HepG2 (cell line): ENCODE data around the gene DHH. TPM values are rescaled to one million over a fixed set of nuclear protein-coding genes. Genes with fewer than 3 reads are reported as not detected.

Experiments used
- EED ChIP-seq: sonication (generic); formaldehyde crosslinking; IDR thresholded peaks from 2 replicates; pipeline ENCODE4 v1.5.0; 2020; ENCODE audit warnings: mild to moderate bottlenecking, missing genetic modification reagents
- EZH2 ChIP-seq: conservative IDR thresholded peaks from 2 replicates; pipeline ENCODE4 v1.6.1; 2012; ENCODE audit warnings: mild to moderate bottlenecking, low read depth, low read length, moderate library complexity
- GABPA ChIP-seq, 2 experiments: IDR thresholded peaks; 2 replicates each; pipeline ENCODE4 v1.6.1; 2011 to 2016; ENCODE audit warnings: low read depth in 2 of 2, low read length in 1 of 2, missing biosample characterization in 1 of 2, missing genetic modification characterization in 1 of 2
- MTA1 ChIP-seq: sonication (generic); formaldehyde crosslinking; IDR thresholded peaks from 2 replicates; pipeline ENCODE4 v1.4.0; 2020; ENCODE audit warnings: missing genetic modification reagents, mild to moderate bottlenecking, borderline replicate concordance
- MTF2 ChIP-seq: sonication (generic); formaldehyde crosslinking; IDR thresholded peaks from 2 replicates; pipeline ENCODE4 v1.5.0; 2020; ENCODE audit warnings: missing genetic modification reagents, borderline replicate concordance
- polyA plus RNA-seq, 8 experiments: library from polyadenylated mRNA; depleted of rRNA in 3 of 8; stranded (reverse) in 7 of 8; unstranded in 1 of 8; fragments of >200 nt; fragmentation: Illumina TruSeq in 4 of 8; extraction: Trizol in 4 of 8; gene quantifications; 2 replicates each; pipeline versions ENCODE4 v1.2.1 to v1.2.3, GENCODE V29; 2011 to 2016; ENCODE audit warnings: low read depth in 4 of 8, missing spikeins in 1 of 8, mixed read lengths in 1 of 8; ENCODE audit not compliant: insufficient read depth in 1 of 8
- total RNA-seq, 5 experiments: library from RNA; depleted of rRNA; stranded (reverse); fragments of >200 nt; fragmentation: Illumina TruSeq; extraction: Trizol; gene quantifications; 2 replicates each; pipeline ENCODE4 v1.2.3, GENCODE V29; 2016; ENCODE audit warnings: low read depth in 1 of 5
- TF ChIP-seq, protein P1 (sequence below): sonication (generic); formaldehyde crosslinking; IDR thresholded peaks from 2 replicates; pipeline ENCODE4 v1.4.0; 2020; ENCODE audit warnings: missing genetic modification reagents, borderline replicate concordance
- TF ChIP-seq, protein P2 (sequence below): sonication (generic); formaldehyde crosslinking; IDR thresholded peaks from 2 replicates; pipeline ENCODE4 v1.4.0; 2020; ENCODE audit warnings: missing genetic modification reagents
- TF ChIP-seq, protein P3 (sequence below): sonication (generic); formaldehyde crosslinking; IDR thresholded peaks from 2 replicates; pipeline ENCODE4 v1.4.0; 2020; ENCODE audit warnings: missing genetic modification reagents
- TF ChIP-seq, protein P4 (sequence below): IDR thresholded peaks from 2 replicates; pipeline ENCODE4 v1.6.1; 2012; ENCODE audit warnings: low read depth, low read length, improper control_type of control experiment
- TF ChIP-seq, protein P5 (sequence below): sonication (generic); formaldehyde crosslinking; IDR thresholded peaks from 2 replicates; pipeline ENCODE4 v1.5.0; 2020; ENCODE audit warnings: mild to moderate bottlenecking, missing genetic modification reagents, moderate library complexity

The DHH gene
- total and polyA plus RNA-seq, 2 of the 13 experiments (the other 11 are each of a cell fraction or from before 2014, with no cell fraction given), result not detected

DNA sequence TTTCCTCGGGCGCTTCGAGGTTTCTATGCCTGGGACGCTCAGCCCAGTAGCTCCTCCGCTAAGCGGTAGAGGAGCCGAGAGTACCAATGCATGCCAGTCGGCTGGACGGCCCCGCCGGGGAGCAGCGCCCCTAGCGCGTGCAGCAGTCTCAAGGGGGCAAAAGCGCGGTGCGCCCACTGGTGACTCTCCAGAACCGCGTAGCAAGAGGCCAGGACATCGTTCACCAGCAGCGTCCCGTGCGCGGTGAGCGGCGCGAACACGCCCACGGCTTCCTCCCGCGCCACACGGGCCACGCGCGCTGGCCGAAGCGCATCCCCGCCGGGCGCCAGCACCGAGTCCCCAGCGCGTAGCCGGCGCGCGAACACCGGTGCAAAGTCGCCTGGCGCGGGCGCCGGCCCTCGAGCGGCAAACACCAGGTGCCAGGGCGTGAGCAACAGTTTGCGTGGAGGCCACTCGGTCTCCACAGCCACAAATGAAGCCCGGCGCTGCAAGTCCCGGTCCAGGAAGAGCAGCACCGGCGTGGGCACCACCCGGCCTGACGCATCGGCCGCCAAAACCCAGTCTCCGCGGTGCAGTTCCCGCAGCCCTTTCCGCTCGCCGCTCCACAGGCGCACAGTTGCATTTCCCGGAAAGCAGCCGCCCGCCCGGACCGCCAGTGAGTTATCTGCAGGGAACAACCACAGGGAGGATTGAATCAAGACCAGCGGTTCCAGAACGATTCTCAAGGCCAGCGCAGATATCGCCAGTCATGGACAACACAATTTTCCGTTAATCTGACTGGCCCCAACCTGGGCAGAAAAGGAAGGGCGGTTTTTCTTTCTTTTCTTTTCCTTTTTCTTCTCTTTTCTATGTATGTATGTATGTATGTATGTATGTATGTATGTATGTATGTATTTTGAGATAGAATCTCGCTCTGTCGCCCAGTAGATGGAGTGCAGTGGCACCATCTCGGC lies 4.5 kb downstream of the DHH start (continued):
- TF ChIP-seq, protein P1, sequence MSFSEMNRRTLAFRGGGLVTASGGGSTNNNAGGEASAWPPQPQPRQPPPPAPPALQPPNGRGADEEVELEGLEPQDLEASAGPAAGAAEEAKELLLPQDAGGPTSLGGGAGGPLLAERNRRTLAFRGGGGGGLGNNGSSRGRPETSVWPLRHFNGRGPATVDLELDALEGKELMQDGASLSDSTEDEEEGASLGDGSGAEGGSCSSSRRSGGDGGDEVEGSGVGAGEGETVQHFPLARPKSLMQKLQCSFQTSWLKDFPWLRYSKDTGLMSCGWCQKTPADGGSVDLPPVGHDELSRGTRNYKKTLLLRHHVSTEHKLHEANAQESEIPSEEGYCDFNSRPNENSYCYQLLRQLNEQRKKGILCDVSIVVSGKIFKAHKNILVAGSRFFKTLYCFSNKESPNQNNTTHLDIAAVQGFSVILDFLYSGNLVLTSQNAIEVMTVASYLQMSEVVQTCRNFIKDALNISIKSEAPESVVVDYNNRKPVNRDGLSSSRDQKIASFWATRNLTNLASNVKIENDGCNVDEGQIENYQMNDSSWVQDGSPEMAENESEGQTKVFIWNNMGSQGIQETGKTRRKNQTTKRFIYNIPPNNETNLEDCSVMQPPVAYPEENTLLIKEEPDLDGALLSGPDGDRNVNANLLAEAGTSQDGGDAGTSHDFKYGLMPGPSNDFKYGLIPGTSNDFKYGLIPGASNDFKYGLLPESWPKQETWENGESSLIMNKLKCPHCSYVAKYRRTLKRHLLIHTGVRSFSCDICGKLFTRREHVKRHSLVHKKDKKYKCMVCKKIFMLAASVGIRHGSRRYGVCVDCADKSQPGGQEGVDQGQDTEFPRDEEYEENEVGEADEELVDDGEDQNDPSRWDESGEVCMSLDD (CRISPR knock-in tag), result no peak
- TF ChIP-seq MTF2 (CRISPR knock-in tag) (peak; percentile 80), EZH2 (0 out of 2 replicates have a peak, but pooled peaks have one; percentile 30), MTA1 (CRISPR knock-in tag) (peak; percentile 38; the same call in 1 of the 2 replicates), EED (CRISPR knock-in tag) (0 out of 2 replicates have a peak, but pooled peaks have one; percentile 21), GABPA (IDR thresholded peaks at IDR 0.05; ENCODE audit: low read depth, low read length) (no peak), GABPA (CRISPR knock-in tag; IDR thresholded peaks at IDR 0.05; ENCODE audit: low read depth) (no peak)
- TF ChIP-seq, protein P2, sequence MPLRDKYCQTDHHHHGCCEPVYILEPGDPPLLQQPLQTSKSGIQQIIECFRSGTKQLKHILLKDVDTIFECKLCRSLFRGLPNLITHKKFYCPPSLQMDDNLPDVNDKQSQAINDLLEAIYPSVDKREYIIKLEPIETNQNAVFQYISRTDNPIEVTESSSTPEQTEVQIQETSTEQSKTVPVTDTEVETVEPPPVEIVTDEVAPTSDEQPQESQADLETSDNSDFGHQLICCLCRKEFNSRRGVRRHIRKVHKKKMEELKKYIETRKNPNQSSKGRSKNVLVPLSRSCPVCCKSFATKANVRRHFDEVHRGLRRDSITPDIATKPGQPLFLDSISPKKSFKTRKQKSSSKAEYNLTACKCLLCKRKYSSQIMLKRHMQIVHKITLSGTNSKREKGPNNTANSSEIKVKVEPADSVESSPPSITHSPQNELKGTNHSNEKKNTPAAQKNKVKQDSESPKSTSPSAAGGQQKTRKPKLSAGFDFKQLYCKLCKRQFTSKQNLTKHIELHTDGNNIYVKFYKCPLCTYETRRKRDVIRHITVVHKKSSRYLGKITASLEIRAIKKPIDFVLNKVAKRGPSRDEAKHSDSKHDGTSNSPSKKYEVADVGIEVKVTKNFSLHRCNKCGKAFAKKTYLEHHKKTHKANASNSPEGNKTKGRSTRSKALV (CRISPR knock-in tag), result peak; percentile 95
- TF ChIP-seq, protein P3, sequence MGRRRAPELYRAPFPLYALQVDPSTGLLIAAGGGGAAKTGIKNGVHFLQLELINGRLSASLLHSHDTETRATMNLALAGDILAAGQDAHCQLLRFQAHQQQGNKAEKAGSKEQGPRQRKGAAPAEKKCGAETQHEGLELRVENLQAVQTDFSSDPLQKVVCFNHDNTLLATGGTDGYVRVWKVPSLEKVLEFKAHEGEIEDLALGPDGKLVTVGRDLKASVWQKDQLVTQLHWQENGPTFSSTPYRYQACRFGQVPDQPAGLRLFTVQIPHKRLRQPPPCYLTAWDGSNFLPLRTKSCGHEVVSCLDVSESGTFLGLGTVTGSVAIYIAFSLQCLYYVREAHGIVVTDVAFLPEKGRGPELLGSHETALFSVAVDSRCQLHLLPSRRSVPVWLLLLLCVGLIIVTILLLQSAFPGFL (CRISPR knock-in tag), result no peak
- TF ChIP-seq, protein P4, sequence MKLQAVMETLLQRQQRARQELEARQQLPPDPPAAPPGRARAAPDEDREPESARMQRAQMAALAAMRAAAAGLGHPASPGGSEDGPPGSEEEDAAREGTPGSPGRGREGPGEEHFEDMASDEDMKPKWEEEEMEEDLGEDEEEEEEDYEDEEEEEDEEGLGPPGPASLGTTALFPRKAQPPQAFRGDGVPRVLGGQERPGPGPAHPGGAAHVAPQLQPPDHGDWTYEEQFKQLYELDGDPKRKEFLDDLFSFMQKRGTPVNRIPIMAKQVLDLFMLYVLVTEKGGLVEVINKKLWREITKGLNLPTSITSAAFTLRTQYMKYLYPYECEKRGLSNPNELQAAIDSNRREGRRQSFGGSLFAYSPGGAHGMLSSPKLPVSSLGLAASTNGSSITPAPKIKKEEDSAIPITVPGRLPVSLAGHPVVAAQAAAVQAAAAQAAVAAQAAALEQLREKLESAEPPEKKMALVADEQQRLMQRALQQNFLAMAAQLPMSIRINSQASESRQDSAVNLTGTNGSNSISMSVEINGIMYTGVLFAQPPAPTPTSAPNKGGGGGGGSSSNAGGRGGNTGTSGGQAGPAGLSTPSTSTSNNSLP, result no peak
- TF ChIP-seq, protein P5, sequence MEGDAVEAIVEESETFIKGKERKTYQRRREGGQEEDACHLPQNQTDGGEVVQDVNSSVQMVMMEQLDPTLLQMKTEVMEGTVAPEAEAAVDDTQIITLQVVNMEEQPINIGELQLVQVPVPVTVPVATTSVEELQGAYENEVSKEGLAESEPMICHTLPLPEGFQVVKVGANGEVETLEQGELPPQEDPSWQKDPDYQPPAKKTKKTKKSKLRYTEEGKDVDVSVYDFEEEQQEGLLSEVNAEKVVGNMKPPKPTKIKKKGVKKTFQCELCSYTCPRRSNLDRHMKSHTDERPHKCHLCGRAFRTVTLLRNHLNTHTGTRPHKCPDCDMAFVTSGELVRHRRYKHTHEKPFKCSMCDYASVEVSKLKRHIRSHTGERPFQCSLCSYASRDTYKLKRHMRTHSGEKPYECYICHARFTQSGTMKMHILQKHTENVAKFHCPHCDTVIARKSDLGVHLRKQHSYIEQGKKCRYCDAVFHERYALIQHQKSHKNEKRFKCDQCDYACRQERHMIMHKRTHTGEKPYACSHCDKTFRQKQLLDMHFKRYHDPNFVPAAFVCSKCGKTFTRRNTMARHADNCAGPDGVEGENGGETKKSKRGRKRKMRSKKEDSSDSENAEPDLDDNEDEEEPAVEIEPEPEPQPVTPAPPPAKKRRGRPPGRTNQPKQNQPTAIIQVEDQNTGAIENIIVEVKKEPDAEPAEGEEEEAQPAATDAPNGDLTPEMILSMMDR (CRISPR knock-in tag), result peak; percentile 44
